Mononuclear cell (primary cell): ENCODE data around the gene AGFG2. TPM values are rescaled to one million over a fixed set of nuclear protein-coding genes. Genes with fewer than 3 reads are reported as not detected.
"Not testable (repeated sequence)": the region's sequence is repeated elsewhere in the genome, so short reads cannot be mapped to it uniquely, and the experiment has no call there.

Experiments
- H3K27me3 ChIP-seq: 2 replicates; pipeline ENCODE4 v1.6.0; 2011; ENCODE audit warnings: low read length, control low read depth; ENCODE audit not compliant: insufficient read depth
- H3K4me1 ChIP-seq: 2 replicates; pipeline ENCODE4 v1.5.1; 2011; ENCODE audit warnings: mild to moderate bottlenecking, low read length, control low read depth; ENCODE audit not compliant: insufficient read depth
- H3K4me3 ChIP-seq: 2 replicates; pipeline ENCODE4 v1.5.1; 2011; ENCODE audit warnings: mild to moderate bottlenecking, low read length, moderate library complexity
- H3K9me3 ChIP-seq: 2 replicates; pipeline ENCODE4 v1.5.1; 2011; ENCODE audit warnings: low read depth, mild to moderate bottlenecking, control low read depth, low read length
- total RNA-seq: library from RNA; depleted of rRNA; stranded (reverse); fragments of >200 nt; gene quantifications from one replicate; pipeline ENCODE4 v1.2.3, GENCODE V29; 2012

AGFG2 gene
- total RNA-seq, 1 donor = 3.4 TPM

DNA sequence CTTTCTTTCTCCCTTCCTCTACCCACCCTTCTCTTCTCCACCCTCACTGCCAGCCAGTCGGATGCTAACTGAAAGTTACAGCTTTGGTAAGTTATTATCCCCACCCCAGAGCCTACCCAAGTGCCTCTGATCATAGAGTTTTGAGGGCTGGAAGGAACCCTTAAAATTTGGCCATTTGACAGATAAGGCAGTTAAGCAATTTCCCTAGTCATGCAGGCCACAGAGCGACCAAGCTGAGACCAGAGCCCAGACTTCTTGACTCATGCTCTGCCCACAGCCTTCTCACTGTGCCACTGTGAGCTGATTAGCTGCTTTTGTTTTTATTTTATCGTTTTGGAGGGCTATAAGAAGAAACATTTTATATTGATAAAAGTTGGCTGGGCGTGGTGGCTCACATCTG is 17.5 kb downstream of the AGFG2 start:
- Histone ChIP-seq H3K4me1 (peaks cover 25% of the 10 kb centered on the region), H3K9me3 (no peaks in the 10 kb centered on the region), H3K4me3 (no peak overlapping the region), H3K27me3 (no peaks in the 10 kb centered on the region)

DNA sequence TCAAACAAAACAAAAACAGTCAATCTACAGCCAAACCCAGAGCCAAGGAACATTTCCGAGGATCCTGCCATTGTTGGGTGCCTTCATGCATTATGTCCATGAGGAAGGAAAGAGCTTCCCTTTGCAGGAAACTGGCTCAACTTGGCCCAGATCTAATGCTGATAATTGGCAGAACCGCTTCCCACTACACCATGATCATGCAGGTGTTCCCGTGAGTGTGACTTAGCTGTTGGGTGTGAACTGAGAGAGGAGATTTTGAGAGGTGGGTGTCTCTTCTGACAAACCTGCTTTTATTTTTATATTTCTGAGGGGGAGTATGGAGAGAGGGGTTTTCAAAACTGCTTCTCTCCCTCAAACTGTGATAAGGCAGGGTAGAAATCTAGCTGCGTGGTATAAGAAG is 20.1 kb downstream of the AGFG2 start:
- Histone ChIP-seq H3K4me3 (no peak overlapping the region), H3K4me1 (peaks cover 27% of the 10 kb centered on the region), H3K27me3 (no peaks in the 10 kb centered on the region), H3K9me3 (no peaks in the 10 kb centered on the region)

DNA sequence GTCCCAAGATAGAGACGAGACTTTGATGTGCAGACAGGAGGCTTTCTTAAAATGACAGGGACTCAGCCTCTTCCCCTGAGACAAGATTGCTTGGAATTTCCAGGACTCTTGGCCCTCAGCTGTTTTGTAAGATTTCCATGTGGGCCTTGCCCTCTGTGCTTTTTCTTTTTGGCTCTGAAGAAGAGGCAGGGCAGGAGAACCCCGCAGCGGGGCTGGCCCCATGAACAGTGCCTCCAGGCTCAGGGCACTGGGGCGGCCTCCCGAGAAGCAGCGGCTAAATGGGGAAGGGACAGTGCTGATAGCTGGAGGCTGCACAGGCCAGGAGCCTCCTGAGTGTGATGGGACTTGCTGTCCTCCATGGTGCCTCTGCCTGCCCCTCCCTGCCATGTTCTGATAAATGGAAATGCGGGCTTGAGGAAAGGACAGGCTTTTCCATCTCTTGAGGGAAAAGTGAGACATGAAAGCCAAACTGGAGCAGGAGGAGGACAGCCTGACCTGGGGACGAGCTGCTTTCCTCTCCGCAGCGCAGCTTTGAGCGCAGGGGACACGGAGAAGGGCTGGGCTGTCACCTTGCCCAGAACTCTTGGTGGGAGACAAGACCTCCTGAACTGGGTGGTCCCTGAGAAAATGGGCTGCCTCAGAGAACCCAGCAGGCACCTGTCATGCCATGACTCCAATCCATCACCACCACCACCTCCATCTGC is 22.6 kb downstream of the AGFG2 start:
- Histone ChIP-seq H3K9me3 (no peaks in the 10 kb centered on the region), H3K4me3 (no peak overlapping the region), H3K4me1 (peaks cover 8% of the 10 kb centered on the region), H3K27me3 (no peaks in the 10 kb centered on the region)

DNA sequence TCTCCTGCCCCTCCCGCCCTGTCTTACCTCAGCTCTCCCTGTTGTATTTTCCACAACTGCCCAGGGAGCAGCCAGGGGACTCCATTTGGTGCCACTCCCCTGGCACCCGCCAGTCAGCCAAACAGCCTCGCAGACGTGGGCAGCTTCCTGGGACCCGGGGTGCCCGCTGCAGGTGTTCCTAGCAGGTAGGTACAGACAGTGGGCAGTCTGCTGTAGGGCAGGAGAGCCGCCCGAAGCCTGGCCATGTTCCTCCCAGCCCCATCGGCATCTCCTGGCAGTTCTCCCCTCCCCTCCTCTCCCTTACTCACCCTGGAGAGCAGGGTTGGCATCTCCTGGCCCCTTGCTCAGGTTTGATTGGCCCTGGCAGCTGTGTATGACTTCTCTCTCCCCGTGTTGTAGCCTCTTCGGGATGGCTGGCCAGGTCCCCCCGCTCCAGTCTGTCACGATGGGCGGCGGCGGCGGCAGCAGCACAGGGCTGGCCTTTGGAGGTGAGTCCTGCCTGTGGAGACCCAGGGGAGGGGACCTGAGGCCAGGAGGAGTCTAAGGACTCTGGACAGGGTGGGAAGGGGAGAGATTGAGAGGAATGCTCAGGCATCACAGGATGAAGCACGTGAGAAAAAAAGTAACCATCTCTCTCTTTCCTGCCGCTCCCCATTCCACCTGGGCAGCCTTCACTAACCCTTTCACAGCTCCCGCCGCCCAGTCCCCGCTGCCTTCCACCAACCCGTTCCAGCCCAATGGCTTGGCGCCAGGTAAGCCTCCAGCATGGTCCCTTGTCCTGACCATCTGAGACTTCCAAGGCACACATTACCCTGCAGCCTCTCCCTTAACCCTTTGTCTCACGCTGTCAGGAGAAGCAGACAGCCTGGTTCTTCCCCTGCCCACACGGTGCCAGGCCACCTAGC is 23.4 kb downstream of the AGFG2 start:
- peaks cover 4% of the 10 kb centered on the region for H3K4me1 ChIP-seq
- H3K4me3 ChIP-seq = no peak overlapping the region
- H3K27me3 ChIP-seq = no peaks in the 10 kb centered on the region
- H3K9me3 ChIP-seq = no peaks in the 10 kb centered on the region

DNA sequence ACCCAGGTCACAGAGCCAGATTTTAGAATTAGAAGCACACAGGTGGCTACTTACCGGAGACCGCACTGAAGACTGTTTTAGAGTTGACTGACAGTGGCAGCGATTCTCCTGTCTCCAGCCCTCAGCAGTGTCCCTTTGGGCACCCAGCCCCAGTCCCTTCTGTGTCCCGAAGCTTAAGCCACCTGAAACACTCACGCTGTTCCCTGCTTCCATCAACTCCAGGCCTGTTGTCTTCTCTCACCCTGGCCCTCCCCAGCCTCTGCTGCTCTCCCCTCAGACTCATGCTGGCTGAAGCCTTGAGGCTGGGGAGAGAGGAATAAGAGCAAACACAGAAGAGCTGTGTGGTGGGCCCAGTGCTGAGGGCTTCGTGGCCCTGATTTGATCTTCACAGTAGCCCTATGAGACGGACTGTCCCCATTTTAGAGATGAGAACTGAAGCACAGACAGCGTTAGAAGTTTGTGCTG is 24.1 kb downstream of the AGFG2 start:
- H3K9me3 ChIP-seq = no peaks in the 10 kb centered on the region
- no peak overlapping the region for H3K4me3 ChIP-seq
- peaks cover 11% of the 10 kb centered on the region for H3K4me1 ChIP-seq
- no peaks in the 10 kb centered on the region for H3K27me3 ChIP-seq

DNA sequence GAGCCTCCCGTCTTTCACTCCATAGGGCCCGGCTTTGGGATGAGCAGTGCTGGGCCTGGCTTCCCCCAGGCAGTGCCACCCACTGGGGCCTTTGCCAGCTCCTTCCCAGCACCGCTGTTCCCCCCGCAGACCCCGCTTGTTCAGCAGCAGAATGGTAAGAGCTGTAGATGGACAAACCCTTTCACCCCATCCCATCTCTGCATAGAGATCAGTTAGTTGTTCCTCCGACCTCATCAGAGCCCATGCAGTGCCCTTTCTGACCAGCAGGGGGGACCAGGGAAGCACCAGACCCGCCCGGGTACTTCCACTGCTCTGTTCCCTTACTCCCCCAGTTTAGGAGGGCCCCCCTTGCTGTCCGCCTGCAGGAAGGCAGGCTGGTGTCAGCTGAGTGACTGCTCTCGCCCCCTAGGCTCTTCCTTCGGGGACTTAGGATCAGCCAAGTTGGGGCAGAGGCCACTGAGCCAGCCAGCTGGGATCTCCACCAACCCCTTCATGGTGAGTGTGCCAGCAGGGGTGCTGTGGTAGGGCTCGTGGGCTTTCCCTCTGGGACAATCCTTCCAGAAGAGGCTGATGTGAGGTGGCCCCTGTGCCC is 24.9 kb downstream of the AGFG2 start:
- Histone ChIP-seq H3K4me3 (no peak overlapping the region), H3K4me1 (peaks cover 17% of the 10 kb centered on the region), H3K27me3 (no peaks in the 10 kb centered on the region), H3K9me3 (no peaks in the 10 kb centered on the region)

DNA sequence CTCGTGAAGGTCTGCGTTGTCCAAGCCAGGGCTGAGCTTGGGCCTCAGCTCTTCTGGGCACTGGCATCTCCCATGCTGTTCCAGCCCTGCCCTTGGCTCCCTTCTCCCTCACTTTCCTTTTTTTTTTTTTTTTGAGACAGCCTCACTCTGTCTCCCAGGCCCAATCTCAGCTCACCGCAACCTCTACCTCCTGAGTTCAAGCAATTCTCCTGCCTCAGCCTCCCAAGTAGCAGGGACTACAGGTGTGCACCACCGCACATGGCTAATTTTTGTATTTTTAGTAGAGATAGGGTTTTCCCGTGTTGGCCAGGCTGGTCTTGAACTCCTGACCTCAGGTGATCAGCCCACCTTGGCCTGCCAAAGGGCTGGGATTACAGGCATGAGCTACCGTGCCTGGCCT is 25.4 kb downstream of the AGFG2 start:
- not testable (repeated sequence) for H3K9me3 ChIP-seq, H3K4me3 ChIP-seq, H3K27me3 ChIP-seq
- H3K4me1 ChIP-seq = peaks cover 22% of the 10 kb centered on the region

DNA sequence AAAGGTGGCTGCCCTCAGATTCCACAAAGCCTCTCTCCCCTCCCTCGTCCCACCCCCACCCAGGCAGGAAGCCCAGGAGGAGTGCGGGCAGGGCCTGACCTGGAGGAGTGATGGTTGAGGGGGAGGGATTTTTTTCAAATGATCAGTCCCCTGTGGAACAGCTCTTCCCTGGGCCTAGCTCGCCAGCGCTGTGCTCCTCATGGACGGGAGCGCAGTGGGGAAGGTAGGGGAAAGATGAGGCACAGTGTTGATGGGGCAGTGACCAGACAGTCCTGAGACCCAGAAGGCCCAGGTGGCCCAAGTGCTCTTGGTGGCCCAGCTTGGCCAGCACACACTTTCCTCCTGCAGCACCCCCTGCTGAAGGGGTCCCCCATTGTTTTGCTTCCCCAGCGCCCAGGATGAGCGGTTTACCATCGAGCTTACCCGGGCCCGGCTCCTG is 26.1 kb downstream of the AGFG2 start:
- Histone ChIP-seq H3K9me3 (no peaks in the 10 kb centered on the region), H3K27me3 (no peaks in the 10 kb centered on the region), H3K4me1 (peaks cover 29% of the 10 kb centered on the region), H3K4me3 (no peak overlapping the region)

DNA sequence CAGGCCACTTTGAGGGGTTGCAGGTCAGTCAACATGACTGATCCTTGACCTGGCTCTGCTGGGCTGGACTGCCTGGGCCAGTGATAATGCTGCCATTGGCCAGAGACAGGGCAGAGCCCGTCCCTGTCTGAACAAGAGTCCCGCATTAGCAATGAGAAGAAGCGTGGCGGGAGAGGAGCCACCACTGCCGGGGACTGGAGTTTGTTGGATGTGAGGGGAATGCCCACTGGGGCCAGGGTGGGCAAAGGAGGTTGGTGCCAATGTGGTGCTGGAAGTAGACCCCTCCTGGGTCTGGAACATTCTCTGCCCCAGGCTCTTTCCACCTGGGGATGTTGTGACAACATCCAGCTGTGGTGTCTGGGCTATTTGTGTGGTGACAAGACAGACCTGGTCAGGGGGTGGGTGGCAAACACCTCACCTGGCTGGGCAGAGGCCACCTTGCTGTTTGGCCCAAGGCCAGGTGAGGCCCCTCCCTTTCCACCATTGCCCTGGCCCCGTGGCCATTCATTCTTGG is 27.1 kb downstream of the AGFG2 start:
- no peaks in the 10 kb centered on the region for H3K27me3 ChIP-seq
- H3K4me1 ChIP-seq = peaks cover 38% of the 10 kb centered on the region
- H3K4me3 ChIP-seq = no peak overlapping the region
- no peaks in the 10 kb centered on the region for H3K9me3 ChIP-seq

DNA sequence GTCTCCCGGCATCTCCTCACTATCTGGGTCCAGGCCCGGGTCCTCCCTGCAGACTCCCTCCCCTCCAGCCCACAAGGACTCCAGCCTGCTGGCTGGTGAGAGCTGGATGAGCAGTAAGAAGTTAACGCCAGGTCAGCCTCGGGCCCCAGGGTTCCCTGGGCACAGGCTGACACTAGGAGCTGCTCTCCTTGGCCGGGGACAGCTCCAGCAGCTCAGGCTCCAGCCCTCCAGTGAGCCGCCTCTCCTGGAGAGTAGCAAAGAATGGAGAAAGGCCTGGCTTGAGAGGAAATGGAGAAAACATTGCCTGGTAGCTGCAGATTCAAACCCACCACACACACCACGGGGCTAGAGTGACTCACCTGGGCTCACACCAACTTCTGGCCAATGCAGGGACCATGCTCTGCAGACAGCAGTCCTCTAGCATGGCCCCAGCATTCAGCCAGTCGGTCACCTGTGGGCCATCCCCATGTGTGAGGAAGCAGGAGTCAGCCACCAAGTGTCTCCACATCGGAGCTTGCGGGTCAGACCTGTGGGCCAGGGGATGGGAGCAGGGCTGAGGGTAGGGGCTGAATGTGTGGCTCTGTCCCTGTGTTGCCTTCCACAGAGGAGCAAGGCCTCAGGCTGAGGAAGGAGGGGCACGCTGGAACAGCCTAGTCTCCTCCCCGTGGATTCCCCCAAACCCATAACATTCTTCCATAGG is 28.2 kb downstream of the AGFG2 start:
- Histone ChIP-seq H3K4me3 (no peak overlapping the region), H3K27me3 (no peaks in the 10 kb centered on the region), H3K9me3 (no peaks in the 10 kb centered on the region), H3K4me1 (peaks cover 47% of the 10 kb centered on the region)

DNA sequence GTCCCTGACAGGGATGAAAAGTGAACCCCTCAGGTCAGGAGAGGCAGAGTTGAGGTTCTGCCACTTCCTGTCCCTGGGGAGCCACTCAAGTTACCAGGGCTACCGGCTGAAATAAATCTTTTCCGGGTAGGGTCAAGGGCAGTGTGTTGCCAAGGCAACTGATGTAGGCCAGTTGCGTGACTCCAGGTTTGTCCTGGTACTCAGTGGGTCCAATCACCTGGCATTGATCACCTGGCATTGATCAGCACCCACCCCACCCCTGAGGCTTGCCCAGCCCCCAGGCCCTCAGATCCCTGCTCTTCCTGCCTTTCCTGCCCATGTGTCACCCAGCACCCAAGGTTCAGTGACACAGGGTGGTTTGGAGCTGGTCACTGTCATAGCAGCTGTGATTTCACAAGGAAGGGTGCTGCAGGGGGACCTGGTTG is 28.8 kb downstream of the AGFG2 start:
- peaks cover 47% of the 10 kb centered on the region for H3K4me1 ChIP-seq
- no peak overlapping the region for H3K4me3 ChIP-seq
- H3K27me3 ChIP-seq = no peaks in the 10 kb centered on the region
- no peaks in the 10 kb centered on the region for H3K9me3 ChIP-seq

DNA sequence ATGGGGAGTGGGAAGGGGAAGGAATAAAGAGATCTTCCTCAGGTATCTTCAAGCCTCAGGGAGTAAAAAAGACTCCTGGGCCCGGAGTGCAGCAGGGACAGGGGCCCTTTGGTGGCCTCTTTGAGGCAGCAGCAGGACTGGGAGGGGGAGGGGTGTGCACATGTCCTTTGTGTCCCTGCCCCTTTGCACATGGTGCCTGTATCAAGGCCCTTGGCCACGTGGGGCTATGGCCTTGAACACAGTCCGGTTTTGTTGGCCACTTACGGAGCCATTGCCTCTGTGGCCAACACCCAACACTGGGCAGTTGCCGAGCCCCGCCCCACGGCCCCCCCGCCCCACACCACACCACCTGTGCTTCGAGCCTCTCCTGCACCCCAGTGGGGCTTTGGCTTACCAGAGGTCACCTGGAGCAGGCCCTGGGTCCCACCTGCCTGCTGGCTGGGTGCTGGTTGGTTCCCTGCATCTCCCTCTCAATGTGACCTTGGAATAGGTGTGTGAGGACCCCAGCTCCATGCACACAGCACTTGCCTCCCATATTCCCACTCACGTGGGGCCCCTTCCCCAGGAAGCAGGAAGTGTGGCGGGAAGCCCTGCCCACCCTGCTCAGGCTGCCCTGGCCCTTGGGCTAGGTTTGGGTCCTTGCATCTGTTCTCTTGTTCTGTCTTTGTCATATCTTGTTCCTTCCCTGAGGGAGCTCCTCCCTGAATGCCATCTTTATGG is 29.3 kb downstream of the AGFG2 start:
- Histone ChIP-seq H3K4me3 (no peak overlapping the region), H3K9me3 (no peaks in the 10 kb centered on the region), H3K27me3 (no peaks in the 10 kb centered on the region), H3K4me1 (peaks cover 47% of the 10 kb centered on the region)

DNA sequence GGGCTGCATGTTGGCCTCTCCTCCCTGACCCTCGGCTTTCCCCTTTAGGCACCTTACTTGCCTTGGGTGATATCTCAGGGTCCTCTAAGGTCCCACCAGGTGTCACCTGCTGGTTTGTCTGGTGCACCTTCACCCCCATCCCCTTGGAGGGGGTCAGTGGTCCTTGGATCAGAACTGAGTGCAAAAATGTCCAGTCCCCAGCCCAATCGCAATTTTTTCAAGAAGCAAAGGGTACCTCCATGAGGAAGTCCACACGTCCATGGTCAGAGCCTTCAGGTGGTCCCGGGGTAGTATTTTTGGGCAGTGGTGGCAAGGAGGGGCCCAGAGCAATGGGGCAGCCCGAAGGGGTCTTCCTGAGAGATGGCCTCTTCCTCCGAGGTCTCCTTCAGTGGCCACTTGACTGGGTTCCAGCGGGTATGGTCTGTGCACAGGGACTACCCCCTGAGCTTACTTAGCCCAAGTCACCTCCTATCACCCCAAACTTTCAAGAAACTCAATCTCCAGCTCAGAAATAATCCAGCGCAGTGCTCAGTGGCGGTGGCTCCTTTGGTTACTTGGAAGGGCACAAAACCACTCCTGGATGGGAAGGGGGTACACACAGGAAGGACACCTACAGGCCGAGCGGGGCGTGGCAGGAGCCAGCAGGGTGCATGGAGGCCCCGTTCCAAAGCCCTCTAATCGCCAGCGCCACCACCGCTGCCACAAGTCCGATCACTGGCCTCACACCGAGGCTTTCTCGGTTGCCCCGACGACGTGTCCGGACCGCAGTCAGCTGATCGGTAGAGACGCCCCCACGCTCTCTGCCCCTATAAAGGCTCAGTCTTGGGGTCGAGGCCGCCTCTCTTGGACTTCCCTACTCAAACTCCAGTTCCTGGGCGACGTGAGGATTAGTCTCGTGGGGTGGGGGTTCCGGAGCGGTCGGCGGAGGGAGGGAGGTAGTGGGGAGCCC is 30.2 kb downstream of the AGFG2 start:
- Histone ChIP-seq H3K4me3 (no peak overlapping the region), H3K4me1 (peaks cover 43% of the 10 kb centered on the region)

More for the DNA sequence above, 30.2 kb downstream of the AGFG2 start:
- H3K9me3 ChIP-seq = no peaks in the 10 kb centered on the region
- no peaks in the 10 kb centered on the region for H3K27me3 ChIP-seq
